Thyroid gland (tissue), 4 donors: ENCODE measurements around the gene SLC25A3. TPM values are rescaled to one million over a fixed set of nuclear protein-coding genes. Genes with fewer than 3 reads are reported as not detected.
"Not testable (repeated sequence)": the region's sequence is repeated elsewhere in the genome, so short reads cannot be mapped to it uniquely, and the experiment has no call there.

Experiments
- DNase-seq, 2 donors: peaks; one replicate each; pipeline ENCODE4 v3.0.0-alpha.2; 2019
- H3K27ac ChIP-seq, 3 donors: fragments of 200-600 bp; sonication (generic); 1 replicate in 2 of 3; 2 replicates in 1 of 3; pipeline ENCODE4 v1.5.1; 2016 to 2019; ENCODE audit warnings: mild to moderate bottlenecking in 1 of 3, moderate library complexity in 1 of 3
- H3K27me3 ChIP-seq: fragments of 200-600 bp; sonication (generic); one replicate; pipeline ENCODE4 v1.5.1; 2019
- H3K36me3 ChIP-seq, 2 donors: fragments of 200-600 bp; sonication (generic); one replicate each; pipeline ENCODE4 v1.5.1; 2016 to 2019
- H3K4me1 ChIP-seq, 2 donors: fragments of 200-600 bp; sonication (generic); one replicate each; pipeline ENCODE4 v1.5.1; 2017 to 2019
- H3K4me3 ChIP-seq, 3 donors: fragments of 200-600 bp; sonication (generic); replicated peaks in 1 of 3; 1 replicate in 2 of 3; 2 replicates in 1 of 3; pipeline ENCODE4 v1.5.1; 2016; ENCODE audit warnings: mild to moderate bottlenecking in 1 of 3
- H3K9me3 ChIP-seq: fragments of 200-600 bp; sonication (generic); one replicate; pipeline ENCODE4 v1.5.1; 2017
- POLR2A ChIP-seq, 2 donors: fragments of 450-650 bp; IDR thresholded peaks; one replicate each; pipeline ENCODE4 v1.6.1; 2017; ENCODE audit warnings: antibody characterized with exemption in 2 of 2, mild to moderate bottlenecking in 2 of 2, moderate library complexity in 1 of 2
- WGBS, 2 donors: methylation state at CpG; one replicate each; pipeline ENCODE4 v1.1.5; 2017; 5-methylcytosine and 5-hydroxymethylcytosine counted together
- intact Hi-C: fragments of 100-400 bp; cut with DNase I; formaldehyde crosslinking; loops from one replicate; pipeline ENCODE4 v1.15.1; 2023
- total RNA-seq, 4 donors: library from RNA; depleted of rRNA; stranded (reverse); fragments of >200 nt; gene quantifications; one replicate each; pipeline ENCODE4 v1.2.3, GENCODE V29; 2016
- TF ChIP-seq, protein P1 (sequence below), 6 experiments: fragments of 200-600 bp in 3 of 6; fragments of 450-650 bp in 3 of 6; sonication (generic) in 3 of 6; IDR thresholded peaks; one replicate each; pipeline ENCODE4 v1.5.1; 2016 to 2019; ENCODE audit warnings: antibody characterized with exemption in 6 of 6, mild to moderate bottlenecking in 2 of 6, inconsistent platforms in 1 of 6, moderate library complexity in 1 of 6

SLC25A3 gene
- total RNA-seq, 4 donors from 2014 or later = 439 to 713 (median 472) TPM

DNA sequence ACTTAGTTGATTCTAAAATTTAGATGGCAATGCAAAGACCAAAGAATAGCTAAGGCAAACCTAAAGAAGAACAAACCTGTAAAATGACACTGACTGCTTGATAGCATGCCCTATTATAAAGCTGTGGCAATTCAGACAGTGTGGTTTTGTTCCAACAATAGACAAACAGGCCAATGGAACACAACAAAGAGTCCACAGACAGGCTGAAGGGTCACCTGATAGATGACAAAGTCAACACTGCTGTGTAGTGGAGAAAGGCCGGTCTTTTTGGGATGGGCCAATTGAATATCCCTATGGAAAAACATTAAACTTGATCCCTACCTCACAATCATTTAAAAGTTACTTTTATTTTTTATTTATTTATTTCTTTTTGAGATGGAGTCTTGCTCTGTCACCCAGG is 33.8 kb upstream of the SLC25A3 start:
- no peak for DNase-seq
- WGBS, 2 donors = 0 to 38% methylated on average over 1 of the region's 1 CpG
- H3K9me3 ChIP-seq = no peaks in the 10 kb centered on the region
- no peaks in the 10 kb centered on the region for H3K27me3 ChIP-seq
- H3K36me3 ChIP-seq = no peaks in the 10 kb centered on the region
- no peaks in the 10 kb centered on the region for H3K4me1 ChIP-seq
- no peak for TF ChIP-seq POLR2A (IDR thresholded peaks at IDR 0.05)
- TF ChIP-seq, protein P1, sequence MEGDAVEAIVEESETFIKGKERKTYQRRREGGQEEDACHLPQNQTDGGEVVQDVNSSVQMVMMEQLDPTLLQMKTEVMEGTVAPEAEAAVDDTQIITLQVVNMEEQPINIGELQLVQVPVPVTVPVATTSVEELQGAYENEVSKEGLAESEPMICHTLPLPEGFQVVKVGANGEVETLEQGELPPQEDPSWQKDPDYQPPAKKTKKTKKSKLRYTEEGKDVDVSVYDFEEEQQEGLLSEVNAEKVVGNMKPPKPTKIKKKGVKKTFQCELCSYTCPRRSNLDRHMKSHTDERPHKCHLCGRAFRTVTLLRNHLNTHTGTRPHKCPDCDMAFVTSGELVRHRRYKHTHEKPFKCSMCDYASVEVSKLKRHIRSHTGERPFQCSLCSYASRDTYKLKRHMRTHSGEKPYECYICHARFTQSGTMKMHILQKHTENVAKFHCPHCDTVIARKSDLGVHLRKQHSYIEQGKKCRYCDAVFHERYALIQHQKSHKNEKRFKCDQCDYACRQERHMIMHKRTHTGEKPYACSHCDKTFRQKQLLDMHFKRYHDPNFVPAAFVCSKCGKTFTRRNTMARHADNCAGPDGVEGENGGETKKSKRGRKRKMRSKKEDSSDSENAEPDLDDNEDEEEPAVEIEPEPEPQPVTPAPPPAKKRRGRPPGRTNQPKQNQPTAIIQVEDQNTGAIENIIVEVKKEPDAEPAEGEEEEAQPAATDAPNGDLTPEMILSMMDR (IDR thresholded peaks at IDR 0.05) = no peak
- intact Hi-C loops = no loop called here
- H3K4me3 ChIP-seq = no peak overlapping the region
- no peak overlapping the region for H3K27ac ChIP-seq

DNA sequence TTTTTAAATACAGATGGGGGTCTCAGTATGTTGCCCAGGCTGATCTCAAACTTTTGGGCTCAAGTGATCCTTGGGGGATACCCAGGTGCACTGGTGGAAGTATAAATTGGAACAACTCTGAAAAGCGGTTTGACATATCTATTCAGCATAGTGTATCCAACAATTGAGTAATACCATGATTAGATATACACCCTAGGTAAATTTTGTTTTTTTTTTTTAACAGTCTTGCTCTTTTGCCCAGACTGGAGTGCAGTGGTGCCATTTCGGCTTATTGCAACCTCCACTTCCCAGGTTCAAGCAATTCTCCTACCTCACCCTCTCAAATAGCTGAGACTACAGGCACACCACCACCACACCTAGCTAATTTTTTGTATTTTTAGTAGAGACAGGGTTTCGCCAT is 31.6 kb upstream of the SLC25A3 start:
- H3K27ac ChIP-seq = no peak overlapping the region
- TF ChIP-seq, protein P1 (IDR thresholded peaks at IDR 0.05) = no peak
- no peak for TF ChIP-seq POLR2A (IDR thresholded peaks at IDR 0.05)
- H3K36me3 ChIP-seq = no peaks in the 10 kb centered on the region
- 92 to 94% methylated on average over 3 of the region's 3 CpGs for WGBS, 2 donors
- intact Hi-C loops = no loop called here
- H3K4me3 ChIP-seq = no peak overlapping the region
- no peaks in the 10 kb centered on the region for H3K4me1 ChIP-seq
- H3K9me3 ChIP-seq = no peaks in the 10 kb centered on the region
- DNase-seq = no peak
- H3K27me3 ChIP-seq = no peaks in the 10 kb centered on the region

DNA sequence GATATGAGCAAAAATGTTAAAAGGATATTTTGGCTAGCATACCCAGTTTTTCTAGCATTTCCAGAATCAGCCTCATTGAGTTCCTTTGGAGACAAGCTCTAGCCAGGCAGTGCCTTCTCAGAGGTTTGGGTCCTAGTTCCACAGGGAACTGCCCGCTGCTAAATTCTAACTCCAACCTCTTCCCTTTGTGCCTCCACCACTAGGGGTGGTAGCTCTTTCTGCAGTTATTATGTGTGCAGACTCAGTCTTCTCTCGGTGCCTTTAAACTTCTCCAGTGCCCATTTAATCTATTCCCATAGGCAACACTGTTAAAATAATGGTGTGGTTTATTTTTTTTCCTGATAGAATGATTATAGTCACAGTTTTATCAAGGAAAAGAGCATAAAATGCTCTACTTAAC is 21.5 kb upstream of the SLC25A3 start:
- H3K27ac ChIP-seq = no peak overlapping the region
- DNase-seq = no peak
- intact Hi-C loops = no loop called here
- no peaks in the 10 kb centered on the region for H3K36me3 ChIP-seq
- no peaks in the 10 kb centered on the region for H3K4me1 ChIP-seq
- H3K4me3 ChIP-seq = no peak overlapping the region
- H3K9me3 ChIP-seq = no peaks in the 10 kb centered on the region
- H3K27me3 ChIP-seq = no peaks in the 10 kb centered on the region
- WGBS, 2 donors = 63 to 85% methylated on average over 2 of the region's 2 CpGs
- TF ChIP-seq, protein P1 (IDR thresholded peaks at IDR 0.05) = no peak

DNA sequence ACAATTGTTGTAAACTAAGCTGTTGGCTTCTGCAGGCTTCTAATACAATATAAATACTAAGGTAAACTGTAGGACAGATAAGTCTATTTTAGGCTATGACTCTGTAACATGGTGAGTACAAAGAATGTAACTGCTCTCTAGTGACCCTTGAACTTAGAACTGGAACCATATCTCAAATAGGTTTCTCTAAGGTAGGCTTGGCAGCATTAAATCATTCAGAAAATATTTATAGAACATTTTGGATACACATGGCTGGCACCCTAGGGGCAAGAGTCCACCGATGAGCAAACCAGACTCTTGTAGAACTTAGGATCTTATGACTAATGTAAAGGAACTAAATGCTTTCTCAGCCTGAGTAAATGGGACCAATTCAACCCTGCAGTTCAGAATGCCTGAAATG is 19.4 kb upstream of the SLC25A3 start:
- Histone ChIP-seq H3K4me1 (no peaks in the 10 kb centered on the region), H3K9me3 (no peaks in the 10 kb centered on the region), H3K27ac (no peak overlapping the region), H3K36me3 (no peaks in the 10 kb centered on the region), H3K27me3 (no peaks in the 10 kb centered on the region), H3K4me3 (no peak overlapping the region)
- intact Hi-C loops = no loop called here
- no peak for DNase-seq
- no peak for TF ChIP-seq POLR2A (IDR thresholded peaks at IDR 0.05)
- TF ChIP-seq, protein P1 (IDR thresholded peaks at IDR 0.05) = no peak
- WGBS, 2 donors = 79 to 89% methylated on average over 1 of the region's 1 CpG

DNA sequence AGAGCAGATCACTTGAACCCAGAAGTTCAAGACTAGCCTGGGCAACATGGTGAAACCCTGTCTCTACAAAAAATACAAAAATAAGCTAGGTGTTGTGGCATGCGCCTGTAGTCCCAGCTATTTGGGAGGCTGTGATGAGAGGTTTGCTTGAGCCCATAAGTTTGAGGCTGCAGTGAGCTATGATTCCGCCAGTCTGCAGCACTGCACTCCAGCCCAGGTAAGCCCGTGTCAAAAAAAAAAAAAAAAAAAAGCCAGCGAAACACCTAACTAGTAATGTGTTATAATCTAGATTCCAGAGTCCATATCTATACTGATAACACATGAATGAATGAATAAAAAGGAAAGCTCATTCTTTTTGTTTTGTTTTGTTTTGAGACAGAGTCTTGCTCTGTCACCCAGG is 18.5 kb upstream of the SLC25A3 start:
- Histone ChIP-seq H3K27ac (no peak overlapping the region), H3K9me3 (no peaks in the 10 kb centered on the region), H3K4me3 (no peak overlapping the region), H3K4me1 (no peaks in the 10 kb centered on the region), H3K27me3 (no peaks in the 10 kb centered on the region), H3K36me3 (no peaks in the 10 kb centered on the region)
- intact Hi-C loops = no loop called here
- TF ChIP-seq, protein P1 (IDR thresholded peaks at IDR 0.05) = no peak
- TF ChIP-seq POLR2A (IDR thresholded peaks at IDR 0.05) = no peak
- 91 to 98% methylated on average over 4 of the region's 4 CpGs for WGBS, 2 donors
- no peak for DNase-seq

DNA sequence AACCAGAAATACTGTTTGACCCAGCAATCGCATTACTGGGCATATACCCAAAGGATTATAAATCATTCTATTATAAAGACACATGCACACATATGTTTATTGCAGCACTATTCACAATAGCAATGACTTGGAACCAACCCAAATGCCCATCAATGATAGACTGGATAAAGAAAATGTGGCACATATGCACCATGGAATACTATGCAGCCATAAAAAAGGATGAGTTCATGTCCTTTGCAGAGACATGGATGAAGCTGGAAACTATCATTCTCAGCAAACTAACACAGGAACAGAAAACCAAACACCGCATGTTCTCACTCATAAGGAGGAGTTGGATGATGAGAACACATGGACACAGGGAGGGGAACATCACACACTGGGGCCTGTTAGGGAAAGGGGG is 16.7 kb upstream of the SLC25A3 start:
- H3K4me3 ChIP-seq, H3K4me1 ChIP-seq, H3K27ac ChIP-seq, H3K27me3 ChIP-seq, H3K9me3 ChIP-seq, DNase-seq, H3K36me3 ChIP-seq, intact Hi-C loops: not testable (repeated sequence)
- WGBS, 2 donors = 97 to 99% methylated on average over 2 of the region's 2 CpGs
